Colonic mucosa (tissue), 4 donors: ENCODE measurements around the gene ZNHIT2. TPM values are rescaled to one million over a fixed set of nuclear protein-coding genes. Genes with fewer than 3 reads are reported as not detected.

Source experiments
- DNase-seq: peaks from one replicate; pipeline ENCODE4 v3.0.0-alpha.2; 2020
- H3K27ac ChIP-seq: fragments of 200-600 bp; one replicate; pipeline ENCODE4 v1.8.0; 2021
- H3K27me3 ChIP-seq: fragments of 200-600 bp; one replicate; pipeline ENCODE4 v1.8.0; 2021
- H3K36me3 ChIP-seq: fragments of 200-600 bp; one replicate; pipeline ENCODE4 v1.8.0; 2021
- H3K4me1 ChIP-seq: fragments of 200-600 bp; one replicate; pipeline ENCODE4 v1.8.0; 2021; ENCODE audit warnings: mild to moderate bottlenecking
- H3K4me3 ChIP-seq: fragments of 200-600 bp; one replicate; pipeline ENCODE4 v1.8.0; 2021
- H3K9ac ChIP-seq, 2 donors: one replicate each; pipeline ENCODE4 v1.7.0; 2013; ENCODE audit warnings: control low read depth in 2 of 2, low read depth in 2 of 2, low read length in 2 of 2
- H3K9me3 ChIP-seq: fragments of 200-600 bp; one replicate; pipeline ENCODE4 v1.8.0; 2021
- intact Hi-C: fragments of 100-400 bp; cut with DNase I; formaldehyde crosslinking; loops from one replicate; pipeline ENCODE4 v1.14.1; 2022
- total RNA-seq, 2 donors: library from RNA; stranded (reverse); fragmentation: NEBNext Ultra II Directional in 1 of 2; extraction: Animal tissue kit (Norgen Biotek cat#: 25700) in 1 of 2; gene quantifications; one replicate each; pipeline ENCODE4 v1.2.1, GENCODE V29; 2021
- TF ChIP-seq, protein P1 (sequence below): fragments of 200-600 bp; IDR thresholded peaks from one replicate; pipeline ENCODE4 v1.8.0; 2022; ENCODE audit warnings: antibody characterized with exemption, mild to moderate bottlenecking
- donor health status: healthy.
- donor health status: DM: no; HTN: no; CAD: no.
- donor health status: DM: no; HTN: no; CAD: no.

ZNHIT2 gene
- total RNA-seq, 2 donors from 2014 or later, result 8.1 to 17.3 TPM

DNA sequence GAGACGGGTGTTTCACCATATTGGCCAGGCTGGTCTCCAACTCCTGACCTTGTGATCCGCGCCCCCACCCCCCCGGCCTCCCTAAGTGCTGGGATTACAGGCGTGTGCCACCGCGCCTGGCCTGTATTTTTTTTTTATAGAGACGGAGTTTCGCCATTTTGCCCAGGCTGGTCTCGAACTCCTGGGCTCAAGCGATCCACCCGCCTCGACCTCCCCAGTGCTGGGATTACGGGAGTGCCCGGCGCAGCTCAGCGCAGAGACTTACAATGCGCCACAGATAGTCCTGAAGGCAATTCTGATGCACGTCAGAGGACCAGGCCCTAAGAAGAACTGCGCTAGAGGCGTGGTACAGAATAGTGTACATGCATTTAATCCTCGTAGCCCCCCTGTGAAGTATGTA, 22.1 kb downstream of the ZNHIT2 start:
- Histone ChIP-seq H3K4me1 (peaks cover 7% of the 10 kb centered on the region), H3K27ac (peak overlapping the region; percentile 90), H3K27me3 (no peaks in the 10 kb centered on the region), H3K36me3 (no peaks in the 10 kb centered on the region), H3K4me3 (peak overlapping the region; percentile 85), H3K9ac (peak overlapping the region in 1 of 2 donors; percentile 16), H3K9me3 (no peaks in the 10 kb centered on the region)
- intact Hi-C loops, result no loop called here
- TF ChIP-seq, protein P1, sequence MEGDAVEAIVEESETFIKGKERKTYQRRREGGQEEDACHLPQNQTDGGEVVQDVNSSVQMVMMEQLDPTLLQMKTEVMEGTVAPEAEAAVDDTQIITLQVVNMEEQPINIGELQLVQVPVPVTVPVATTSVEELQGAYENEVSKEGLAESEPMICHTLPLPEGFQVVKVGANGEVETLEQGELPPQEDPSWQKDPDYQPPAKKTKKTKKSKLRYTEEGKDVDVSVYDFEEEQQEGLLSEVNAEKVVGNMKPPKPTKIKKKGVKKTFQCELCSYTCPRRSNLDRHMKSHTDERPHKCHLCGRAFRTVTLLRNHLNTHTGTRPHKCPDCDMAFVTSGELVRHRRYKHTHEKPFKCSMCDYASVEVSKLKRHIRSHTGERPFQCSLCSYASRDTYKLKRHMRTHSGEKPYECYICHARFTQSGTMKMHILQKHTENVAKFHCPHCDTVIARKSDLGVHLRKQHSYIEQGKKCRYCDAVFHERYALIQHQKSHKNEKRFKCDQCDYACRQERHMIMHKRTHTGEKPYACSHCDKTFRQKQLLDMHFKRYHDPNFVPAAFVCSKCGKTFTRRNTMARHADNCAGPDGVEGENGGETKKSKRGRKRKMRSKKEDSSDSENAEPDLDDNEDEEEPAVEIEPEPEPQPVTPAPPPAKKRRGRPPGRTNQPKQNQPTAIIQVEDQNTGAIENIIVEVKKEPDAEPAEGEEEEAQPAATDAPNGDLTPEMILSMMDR, result no peak
- no peak for DNase-seq

DNA sequence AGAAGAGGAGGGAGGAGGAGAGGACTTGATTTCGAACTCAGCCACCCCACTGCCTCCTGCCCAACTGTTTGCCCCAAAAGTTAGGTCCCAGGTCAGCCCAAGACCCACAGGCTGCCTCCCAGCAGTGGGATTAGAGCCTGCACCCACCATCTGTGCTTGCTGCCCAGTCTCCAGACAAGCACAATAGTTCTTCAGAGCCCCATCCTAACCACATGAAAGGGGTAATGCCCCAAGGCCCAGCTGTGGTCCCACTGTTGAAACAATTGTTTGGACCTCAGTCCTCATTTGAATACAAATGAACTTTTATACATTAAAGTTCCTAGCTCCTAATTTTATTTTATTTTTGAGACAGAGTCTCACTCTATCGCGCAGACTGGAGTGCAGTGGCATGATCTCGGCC, 26.9 kb downstream of the ZNHIT2 start:
- intact Hi-C loops, result no loop called here
- Histone ChIP-seq H3K4me1 (no peaks in the 10 kb centered on the region), H3K27me3 (no peaks in the 10 kb centered on the region), H3K36me3 (no peaks in the 10 kb centered on the region), H3K27ac (no peak overlapping the region), H3K9ac (no peak overlapping the region), H3K9me3 (no peaks in the 10 kb centered on the region), H3K4me3 (no peak overlapping the region)
- no peak for DNase-seq
- TF ChIP-seq, protein P1, result no peak

DNA sequence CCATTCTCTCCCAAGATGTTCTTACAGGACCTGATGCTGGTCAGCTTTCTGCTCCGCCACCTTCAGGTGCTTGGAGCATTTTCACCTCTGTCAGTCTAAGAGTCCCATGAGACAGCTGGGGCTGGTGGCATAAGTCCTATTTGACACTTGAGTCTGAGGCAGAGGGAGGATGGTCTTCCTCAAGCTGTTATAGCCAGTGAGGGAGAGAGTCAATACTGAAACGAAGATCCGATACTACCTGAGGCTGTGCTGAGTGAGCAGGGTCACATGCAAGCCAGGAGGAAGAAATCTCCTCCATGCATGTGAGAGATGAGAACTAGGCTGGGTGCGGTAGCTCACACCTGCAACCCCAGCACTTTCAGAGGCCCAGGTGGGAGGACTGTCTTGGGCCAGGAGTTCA, 27.9 kb downstream of the ZNHIT2 start:
- Histone ChIP-seq H3K9ac (peak overlapping the region in 1 of 2 donors; percentile 2), H3K36me3 (no peaks in the 10 kb centered on the region), H3K4me1 (peaks cover 6% of the 10 kb centered on the region), H3K27ac (no peak overlapping the region), H3K4me3 (no peak overlapping the region), H3K27me3 (no peaks in the 10 kb centered on the region), H3K9me3 (no peaks in the 10 kb centered on the region)
- intact Hi-C loops, result loop anchor here (10.0 kb wide), 1 partner anchor 245 kb away; the partner anchor contains the start of gene CDC42BPG
- TF ChIP-seq, protein P1, result no peak
- DNase-seq, result no peak

DNA sequence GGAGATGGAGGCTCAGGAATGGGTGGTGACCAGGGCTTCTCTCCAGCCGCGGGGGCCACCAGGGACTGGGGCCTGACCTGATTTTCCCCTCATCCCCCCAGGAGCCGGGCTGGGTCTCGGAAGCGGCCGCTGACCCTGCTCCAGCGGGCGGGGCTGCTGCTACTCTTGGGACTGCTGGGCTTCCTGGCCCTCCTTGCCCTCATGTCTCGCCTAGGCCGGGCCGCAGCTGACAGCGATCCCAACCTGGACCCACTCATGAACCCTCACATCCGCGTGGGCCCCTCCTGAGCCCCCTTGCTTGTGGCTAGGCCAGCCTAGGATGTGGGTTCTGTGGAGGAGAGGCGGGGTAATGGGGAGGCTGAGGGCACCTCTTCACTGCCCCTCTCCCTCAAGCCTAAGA, 29.7 kb downstream of the ZNHIT2 start:
- Histone ChIP-seq H3K4me1 (peaks cover 13% of the 10 kb centered on the region), H3K4me3 (no peak overlapping the region), H3K9me3 (no peaks in the 10 kb centered on the region), H3K9ac (no peak overlapping the region), H3K27me3 (no peaks in the 10 kb centered on the region), H3K27ac (no peak overlapping the region), H3K36me3 (no peaks in the 10 kb centered on the region)
- no peak for DNase-seq
- TF ChIP-seq, protein P1, result no peak
- intact Hi-C loops, result loop anchor here (10.0 kb wide), 1 partner anchor 243 kb away; the partner anchor contains the start of gene CDC42BPG

DNA sequence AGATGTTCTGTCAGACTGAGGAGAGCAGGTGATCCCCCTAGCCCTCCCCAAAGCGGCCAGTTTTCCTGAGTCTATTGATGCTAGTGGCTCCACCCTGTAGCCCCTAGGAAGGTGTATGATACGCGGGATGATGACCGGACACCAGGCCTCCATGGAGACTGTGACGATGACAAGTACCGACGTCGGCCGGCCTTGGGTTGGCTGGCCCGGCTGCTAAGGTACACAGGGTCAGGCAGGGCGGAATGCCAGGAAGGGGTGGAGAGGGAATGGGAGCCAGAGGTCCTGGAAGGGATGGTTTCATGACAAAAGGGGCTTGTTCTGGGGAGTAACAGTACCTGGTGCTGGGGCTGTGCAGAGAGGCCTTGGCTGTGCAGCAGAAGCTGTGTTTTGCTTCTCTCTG, 30.3 kb downstream of the ZNHIT2 start:
- Histone ChIP-seq H3K36me3 (no peaks in the 10 kb centered on the region), H3K9ac (no peak overlapping the region), H3K4me1 (peaks cover 13% of the 10 kb centered on the region), H3K4me3 (no peak overlapping the region), H3K27me3 (no peaks in the 10 kb centered on the region), H3K9me3 (no peaks in the 10 kb centered on the region), H3K27ac (no peak overlapping the region)
- intact Hi-C loops, result loop anchor here (10.0 kb wide), 1 partner anchor 242 kb away; the partner anchor contains the start of gene CDC42BPG
- no peak for DNase-seq
- TF ChIP-seq, protein P1, result no peak
